Measurements from ENCODE around the gene C6orf47. TPM values are rescaled to one million over a fixed set of nuclear protein-coding genes. Genes with fewer than 3 reads are reported as not detected.

The C6orf47 gene
- total RNA-seq (2016; rRNA removed; fragmentation: Illumina TruSeq; extraction: Trizol) (15.5 and 18.1 TPM in 2 replicates), polyA plus RNA-seq (2011; rRNA removed) (1.7 and 2.1 TPM in 2 replicates), polyA minus RNA-seq (2011; rRNA and poly(A)+ RNA removed; ENCODE audit: low replicate concordance) (3.9 and 10.7 TPM in 2 replicates), Bru-seq, nascent RNA (percentile 86 among the genes with signal in this experiment), BruChase-seq, experiment 1, labeled RNA remaining after a 6-hour chase (percentile 79 among the genes with signal in this experiment), BruChase-seq, experiment 2, labeled RNA remaining after a 2-hour chase (percentile 89 among the genes with signal in this experiment)
- 4.0 and 4.6 TPM in 2 replicates for total RNA-seq (2016; cell fraction: cytosol; rRNA removed; fragmentation: Illumina TruSeq; extraction: Trizol; ENCODE audit: low read depth)
- 16.8 and 18.5 TPM in 2 replicates for total RNA-seq (2016; cell fraction: insoluble cytoplasmic fraction; rRNA removed; fragmentation: Illumina TruSeq; extraction: Trizol)
- 10.4 and 12.5 TPM in 2 replicates for total RNA-seq (2016; cell fraction: membrane; rRNA removed; fragmentation: Illumina TruSeq; extraction: Trizol)
- total RNA-seq (2016; cell fraction: nucleus; rRNA removed; fragmentation: Illumina TruSeq; extraction: Trizol): 11.7 and 13.0 TPM in 2 replicates
- polyA plus RNA-seq (2011; cell fraction: cytosol; rRNA removed): 1.5 TPM in 2 replicates
- 3.0 and 3.3 TPM in 2 replicates for polyA plus RNA-seq (2011; cell fraction: nucleus; rRNA removed)
- polyA plus RNA-seq (2012): 3.3 and 4.4 TPM in 2 replicates
- 1.9 and 2.9 TPM in 2 replicates for polyA plus RNA-seq (2016; cell fraction: cytosol; fragmentation: Illumina TruSeq; extraction: Trizol; ENCODE audit: low read depth)
- 12.2 and 12.5 TPM in 2 replicates for polyA plus RNA-seq (2016; cell fraction: insoluble cytoplasmic fraction; fragmentation: Illumina TruSeq; extraction: Trizol; ENCODE audit: low read depth)
- polyA plus RNA-seq (2016; cell fraction: membrane; fragmentation: Illumina TruSeq; extraction: Trizol; ENCODE audit: low read depth): 5.2 and 6.9 TPM in 2 replicates
- 11.9 and 12.9 TPM in 2 replicates for polyA plus RNA-seq (2016; cell fraction: nucleus; fragmentation: Illumina TruSeq; extraction: Trizol; ENCODE audit: insufficient read depth, low read depth)
- 1.2 and 1.3 TPM in 2 replicates for polyA minus RNA-seq (2011; cell fraction: cytosol; rRNA and poly(A)+ RNA removed)
- 5.3 and 6.1 TPM in 2 replicates for polyA minus RNA-seq (2011; cell fraction: nucleus; rRNA and poly(A)+ RNA removed)
- long read RNA-seq, experiment 1, transcript C6orf47-202 (1 exons, 2,475 nt): major isoform, 16 of 16 reads
- long read RNA-seq, experiment 1, partial matches to known transcripts: 0 of 16 reads
- long read RNA-seq, experiment 1, other reads (novel, unspliced or antisense): 0 of 16 reads
- long read RNA-seq, experiment 2, transcript C6orf47-202 (1 exons, 2,475 nt): major isoform, 7 of 7 reads
- long read RNA-seq, experiment 2, partial matches to known transcripts: 0 of 7 reads
- long read RNA-seq, experiment 2, other reads (novel, unspliced or antisense): 0 of 7 reads

GRCh38 chr6:31660381-31661261, at the start of gene C6orf47:
Gene C6orf47, minus strand, starts transcription at chr6:31660778. Its CDS starts 831 bp downstream, at chr6:31659947.
- Histone ChIP-seq H3K9ac (ENCODE audit: insufficient read depth, low read depth, low read length) (peak within 1 kb of the TSS; percentile 72), H3K79me2 (ENCODE audit: insufficient read depth, low read length) (peaks cover 70% of the 10 kb centered on the region), H4K20me1 (ENCODE audit: insufficient read depth, low read length) (peaks cover 19% of the 10 kb centered on the region; the same call in 1 of the 2 replicates), H3K27me3 (ENCODE audit: control insufficient read depth in 1 of 2, insufficient read depth in 2 of 2, low read length in 2 of 2) (no peaks in the 10 kb centered on the region; a peak in 1 of 5 replicates), H3K27ac (ENCODE audit: extremely low read length, insufficient read depth, low read length) (peak within 1 kb of the TSS; percentile 73), H3K4me3 (replicated peaks in 1 of 3; ENCODE audit: insufficient read depth in 1 of 3, low read depth in 2 of 3, low read length in 3 of 3) (peak within 1 kb of the TSS; percentile 56 to 78 (median 68)), H3K9me3 (ENCODE audit: low read length) (no peaks in the 10 kb centered on the region), H3K4me1 (ENCODE audit: insufficient read depth, low read length) (peaks cover 86% of the 10 kb centered on the region), H2AFZ (ENCODE audit: low read length) (no peak within 1 kb of the TSS), H3K4me2 (ENCODE audit: low read depth, low read length) (peak within 1 kb of the TSS; percentile 100), H3K36me3 (replicated peaks in 1 of 2; ENCODE audit: control insufficient read depth in 1 of 2, insufficient read depth in 2 of 2, low read length in 2 of 2) (peaks cover 10 to 20% of the 10 kb centered on the region in 2 experiments)
- FAIRE-seq (peak; percentile 59), ATAC-seq (peak; percentile 66), DNase-seq (ENCODE audit: low spot score) (peak; percentile 79)
- ChIA-PET POLR2A (interaction anchor here (0.6 to 7.4 kb wide), 29 partner anchors 7 to 530 kb away, joined by 3 to 438 read pairs (median 5); partner anchors contain the start of genes ABHD16A, AIF1, APOM and BAG6), CTCF (ENCODE audit: low intra/inter-chr PET ratio, low total read pairs) (no interaction called here)
- in situ Hi-C loops (cut with HindIII; ENCODE audit: extremely low pct_ligation_motif_present, low pct_unique_long_range_greater_than_20kb): no loop called here
- intact Hi-C loops (cut with micrococcal nuclease; ENCODE audit: unreplicated experiment): loop anchor here (1.0 kb wide), 1 partner anchor 8 kb away; the partner anchor contains the start of gene BAG6
- WGBS (ENCODE audit: low lambda C conversion rate): 5% methylated on average over 23 of the region's 52 CpGs
- no TSS peak for BruUV-seq (replicated peaks)
- no peak for TF ChIP-seq GABPA (IDR thresholded peaks at IDR 0.05; ENCODE audit: low read depth, low read length)
- TF ChIP-seq GABPA (CRISPR knock-in tag; IDR thresholded peaks at IDR 0.05; ENCODE audit: low read depth): no peak
- TF ChIP-seq ELK4 (CRISPR knock-in tag; IDR thresholded peaks at IDR 0.05; ENCODE audit: borderline replicate concordance): peak; percentile 62; the same call in 1 of the 2 replicates
- peak; percentile 86; the same call in 1 of the 2 replicates for TF ChIP-seq ZNF768 (CRISPR knock-in tag; IDR thresholded peaks at IDR 0.05)
- TF ChIP-seq NFE2L2 (IDR thresholded peaks at IDR 0.05; ENCODE audit: low read length): no peak
- no peak for TF ChIP-seq HMGXB3 (CRISPR knock-in tag; IDR thresholded peaks at IDR 0.05; ENCODE audit: borderline replicate concordance)
- TF ChIP-seq STAT6 (CRISPR knock-in tag; IDR thresholded peaks at IDR 0.05; ENCODE audit: borderline replicate concordance): peak; percentile 80; the same call in 1 of the 2 replicates

Data from HepG2 (cell line).